MM.1S (cell line): ENCODE results near the gene NFIX.

Experiments
- DNase-seq: peaks from one replicate; pipeline ENCODE4 v3.0.0-alpha.2; 2015
- H2AFZ ChIP-seq: fragments of 300-600 bp; sonication (generic); 2 replicates; pipeline ENCODE4 v1.6.0; 2016; ENCODE audit warnings: antibody characterized with exemption, low read length
- H3F3A ChIP-seq: fragments of 300-600 bp; sonication (generic); 2 replicates; pipeline ENCODE4 v1.6.1; 2016; ENCODE audit warnings: mild to moderate bottlenecking, antibody characterized with exemption, low read length, moderate library complexity, mixed read lengths; ENCODE audit not compliant: insufficient read depth
- H3K27ac ChIP-seq: fragments of 300-600 bp; sonication (generic); 2 replicates; pipeline ENCODE4 v1.5.1; 2016; ENCODE audit warnings: mild to moderate bottlenecking, low read length
- H3K27me3 ChIP-seq: fragments of 300-600 bp; sonication (generic); replicated peaks from 2 replicates; pipeline ENCODE4 v1.6.0; 2016; ENCODE audit warnings: low read length; ENCODE audit not compliant: insufficient read depth
- H3K36me3 ChIP-seq: fragments of 300-600 bp; sonication (generic); replicated peaks from 2 replicates; pipeline ENCODE4 v1.6.1; 2016; ENCODE audit warnings: mild to moderate bottlenecking, low read length, mixed read lengths; ENCODE audit not compliant: insufficient read depth
- H3K4me1 ChIP-seq: fragments of 300-600 bp; sonication (generic); 2 replicates; pipeline ENCODE4 v1.6.1; 2016; ENCODE audit warnings: low read length, mixed read lengths
- H3K4me2 ChIP-seq: fragments of 300-600 bp; sonication (generic); 2 replicates; pipeline ENCODE4 v1.6.0; 2016; ENCODE audit warnings: low read depth, low read length
- H3K4me3 ChIP-seq: fragments of 300-600 bp; sonication (generic); 2 replicates; pipeline ENCODE4 v1.5.1; 2016; ENCODE audit warnings: low read length, mixed read lengths
- H3K79me2 ChIP-seq: fragments of 300-600 bp; sonication (generic); 2 replicates; pipeline ENCODE4 v1.6.1; 2016; ENCODE audit warnings: mixed run types, low read length, mixed read lengths
- H3K9ac ChIP-seq: fragments of 300-600 bp; sonication (generic); 2 replicates; pipeline ENCODE4 v1.6.1; 2016; ENCODE audit warnings: low read length, mixed read lengths
- H3K9me2 ChIP-seq: fragments of 300-600 bp; sonication (generic); replicated peaks from 2 replicates; pipeline ENCODE4 v1.6.1; 2016; ENCODE audit warnings: mild to moderate bottlenecking, low read length, mixed read lengths; ENCODE audit not compliant: insufficient read depth
- H3K9me3 ChIP-seq: fragments of 300-600 bp; sonication (generic); replicated peaks from 2 replicates; pipeline ENCODE4 v1.6.1; 2016; ENCODE audit warnings: mild to moderate bottlenecking, low read length, mixed read lengths; ENCODE audit not compliant: insufficient read depth
- H4K20me1 ChIP-seq: fragments of 300-600 bp; sonication (generic); 2 replicates; pipeline ENCODE4 v1.6.1; 2016; ENCODE audit warnings: mild to moderate bottlenecking, low read length, moderate library complexity, mixed read lengths; ENCODE audit not compliant: insufficient read depth
- EZH2 ChIP-seq: fragments of 300-600 bp; sonication (generic); optimal IDR thresholded peaks from 2 replicates; pipeline ENCODE3; 2017; ENCODE audit warnings: low read depth, mild to moderate bottlenecking, antibody characterized with exemption, low read length, mixed read lengths
- EZH2phosphoT487 ChIP-seq: fragments of 300-600 bp; sonication (generic); IDR thresholded peaks from 2 replicates; pipeline ENCODE4 v1.6.1; 2018; ENCODE audit warnings: antibody characterized with exemption, low read length
- TF ChIP-seq, protein P1 (sequence below): fragments of 300-600 bp; sonication (generic); IDR thresholded peaks from 2 replicates; pipeline ENCODE4 v1.5.1; 2016; ENCODE audit warnings: antibody characterized with exemption, low read length, mixed read lengths

Gene NFIX

DNA sequence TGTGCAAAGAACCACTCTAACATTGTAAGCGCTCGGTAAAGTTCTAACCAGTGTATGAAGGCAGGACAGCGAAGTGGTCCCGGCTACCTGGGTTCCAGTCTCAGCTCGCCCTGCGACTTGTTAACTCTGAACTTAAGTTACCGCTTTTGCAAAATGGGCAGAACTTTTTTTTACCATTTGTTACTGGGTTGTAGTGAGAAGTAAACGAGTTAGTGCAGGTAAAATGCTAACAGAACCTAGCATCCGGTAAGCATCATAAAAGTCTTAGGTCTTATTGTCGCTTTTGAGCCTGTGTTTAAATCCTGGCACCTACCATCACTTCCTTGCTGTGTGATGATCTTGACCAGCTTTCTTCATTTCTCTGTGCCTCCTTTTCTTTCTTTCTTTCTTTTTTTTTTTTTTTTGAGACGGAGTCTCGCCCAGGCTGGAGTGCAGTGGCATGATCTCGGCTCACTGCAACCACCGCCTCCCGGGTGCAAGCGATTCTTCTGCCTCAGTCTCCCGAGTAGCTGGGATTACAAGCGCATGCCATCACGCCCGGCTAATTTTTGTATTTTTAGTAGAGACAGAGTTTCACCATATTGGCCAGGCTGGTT, 122.0 kb downstream of the NFIX start:
- Histone ChIP-seq H3K9me3 (no peaks in the 10 kb centered on the region), H3K27me3 (no peaks in the 10 kb centered on the region), H4K20me1 (peaks cover 17% of the 10 kb centered on the region), H2AFZ (peak overlapping the region; percentile 74), H3K9ac (peak overlapping the region; percentile 84; the same call in 1 of the 2 replicates), H3K36me3 (no peaks in the 10 kb centered on the region; the same call in 1 of the 2 replicates), H3K9me2 (no peaks in the 10 kb centered on the region), H3K4me2 (peak overlapping the region; percentile 62), H3K4me1 (peaks cover 18% of the 10 kb centered on the region), H3K4me3 (peak overlapping the region; percentile 95), H3F3A (peaks cover 12% of the 10 kb centered on the region), H3K79me2 (peaks cover 59% of the 10 kb centered on the region), H3K27ac (peak overlapping the region; percentile 67)
- DNase-seq: peak; percentile 41
- TF ChIP-seq EZH2 (no peak), EZH2phosphoT487 (no peak)
- TF ChIP-seq, protein P1, sequence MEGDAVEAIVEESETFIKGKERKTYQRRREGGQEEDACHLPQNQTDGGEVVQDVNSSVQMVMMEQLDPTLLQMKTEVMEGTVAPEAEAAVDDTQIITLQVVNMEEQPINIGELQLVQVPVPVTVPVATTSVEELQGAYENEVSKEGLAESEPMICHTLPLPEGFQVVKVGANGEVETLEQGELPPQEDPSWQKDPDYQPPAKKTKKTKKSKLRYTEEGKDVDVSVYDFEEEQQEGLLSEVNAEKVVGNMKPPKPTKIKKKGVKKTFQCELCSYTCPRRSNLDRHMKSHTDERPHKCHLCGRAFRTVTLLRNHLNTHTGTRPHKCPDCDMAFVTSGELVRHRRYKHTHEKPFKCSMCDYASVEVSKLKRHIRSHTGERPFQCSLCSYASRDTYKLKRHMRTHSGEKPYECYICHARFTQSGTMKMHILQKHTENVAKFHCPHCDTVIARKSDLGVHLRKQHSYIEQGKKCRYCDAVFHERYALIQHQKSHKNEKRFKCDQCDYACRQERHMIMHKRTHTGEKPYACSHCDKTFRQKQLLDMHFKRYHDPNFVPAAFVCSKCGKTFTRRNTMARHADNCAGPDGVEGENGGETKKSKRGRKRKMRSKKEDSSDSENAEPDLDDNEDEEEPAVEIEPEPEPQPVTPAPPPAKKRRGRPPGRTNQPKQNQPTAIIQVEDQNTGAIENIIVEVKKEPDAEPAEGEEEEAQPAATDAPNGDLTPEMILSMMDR: no peak

DNA sequence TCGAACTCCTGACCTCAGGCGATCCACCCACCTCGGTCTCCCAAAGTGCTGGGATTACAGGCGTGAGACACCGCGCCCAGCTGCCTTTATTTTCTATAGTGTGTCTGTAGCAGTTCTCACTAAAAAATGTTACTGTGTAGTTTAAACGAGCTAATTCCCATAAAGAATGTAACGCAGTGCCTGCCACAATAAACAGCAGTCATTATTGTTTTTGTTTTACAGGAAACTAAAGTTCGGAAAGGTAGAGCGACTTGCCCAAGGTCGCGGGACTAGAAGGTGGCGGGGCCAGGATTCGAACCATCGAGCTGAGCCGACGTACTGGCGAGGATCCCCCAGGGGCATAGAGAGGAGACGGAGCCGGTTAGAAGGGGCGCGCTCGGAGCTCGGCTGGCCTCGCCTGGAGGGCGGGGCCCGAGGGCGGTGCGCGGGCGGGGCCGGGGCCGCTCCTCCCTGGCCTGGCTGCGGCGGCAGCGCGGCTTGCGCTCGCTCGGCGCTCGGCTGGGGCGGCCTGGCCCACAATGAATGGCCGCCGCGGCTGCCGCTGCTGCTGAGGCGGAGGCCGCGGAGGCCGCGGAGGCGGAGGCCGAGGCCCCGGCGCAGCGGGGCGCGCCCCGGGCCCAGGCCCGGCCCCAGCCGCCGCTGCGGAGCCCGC, 122.6 kb downstream of the NFIX start, which contains the start of gene NACC1:
TSS of gene NACC1 (plus strand) at position 493 of the 652 bp plus-strand sequence. CDS start 16,944 bp downstream, outside the sequence.
- H2AFZ ChIP-seq: peak within 1 kb of the TSS; percentile 74
- H3K36me3 ChIP-seq: no peaks in the 10 kb centered on the region; the same call in 1 of the 2 replicates
- no peaks in the 10 kb centered on the region for H3K9me3 ChIP-seq
- no peaks in the 10 kb centered on the region for H3K9me2 ChIP-seq
- TF ChIP-seq, protein P1: no peak
- TF ChIP-seq EZH2: no peak
- TF ChIP-seq EZH2phosphoT487: no peak
- peak within 1 kb of the TSS; percentile 99 for H3K4me3 ChIP-seq
- DNase-seq: peak; percentile 89
- peak within 1 kb of the TSS; percentile 90 for H3K9ac ChIP-seq
- peak within 1 kb of the TSS; percentile 67 for H3K4me2 ChIP-seq
- H3K27me3 ChIP-seq: no peaks in the 10 kb centered on the region
- H4K20me1 ChIP-seq: peaks cover 17% of the 10 kb centered on the region
- peaks cover 18% of the 10 kb centered on the region for H3K4me1 ChIP-seq
- H3F3A ChIP-seq: peaks cover 12% of the 10 kb centered on the region
- peaks cover 65% of the 10 kb centered on the region for H3K79me2 ChIP-seq
- H3K27ac ChIP-seq: peak within 1 kb of the TSS; percentile 67

DNA sequence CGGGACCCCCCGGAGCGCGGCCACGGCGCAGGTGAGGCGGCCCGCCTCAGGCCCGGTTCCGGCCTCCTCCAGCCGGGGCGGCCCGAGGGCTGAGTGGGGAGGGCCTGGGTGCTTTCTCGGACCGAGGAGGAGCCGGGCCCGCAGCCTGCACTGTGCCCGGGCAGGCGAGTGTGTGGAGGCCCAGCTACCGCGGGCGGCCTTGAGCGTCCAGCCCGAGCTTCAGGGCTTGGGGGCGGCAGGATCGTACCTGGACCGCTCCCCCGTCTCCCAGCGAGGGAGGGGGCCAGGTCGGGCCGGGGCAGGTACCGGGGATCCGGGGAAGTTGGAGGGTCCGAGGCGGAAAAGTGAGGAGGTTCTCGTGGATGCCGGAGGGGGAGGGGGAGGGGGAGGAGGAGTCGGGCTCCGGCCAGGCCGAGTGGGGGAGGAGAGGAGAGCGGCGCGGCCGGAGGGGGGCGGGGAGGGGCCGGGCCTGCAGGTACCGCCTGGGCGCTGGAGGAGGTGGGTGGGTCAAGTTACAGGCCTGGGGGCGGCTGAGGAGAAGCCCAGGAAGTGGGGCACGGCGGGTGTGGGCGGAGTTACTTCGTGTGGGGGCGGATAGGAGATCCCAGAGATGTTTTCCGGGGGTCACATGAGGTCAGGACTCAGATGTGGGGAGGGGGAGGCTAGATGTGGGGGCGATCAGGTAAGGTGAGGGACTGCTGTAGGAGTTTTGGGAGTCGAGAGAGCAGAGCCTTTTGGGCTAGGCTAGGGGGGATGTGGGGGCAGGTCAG, 123.3 kb downstream of the NFIX start:
- peak overlapping the region; percentile 67 for H3K4me2 ChIP-seq
- H3K9ac ChIP-seq: peak overlapping the region; percentile 90
- TF ChIP-seq EZH2phosphoT487 (no peak), EZH2 (no peak)
- TF ChIP-seq, protein P1: no peak
- 0 out of 2 replicates have a peak overlapping the region, but pooled peaks have one; percentile 42 for H2AFZ ChIP-seq
- H3K4me3 ChIP-seq: peak overlapping the region; percentile 99
- no peak overlapping the region for H3K27ac ChIP-seq
- H3K4me1 ChIP-seq: peaks cover 18% of the 10 kb centered on the region
- no peaks in the 10 kb centered on the region; the same call in 1 of the 2 replicates for H3K36me3 ChIP-seq
- peaks cover 72% of the 10 kb centered on the region for H3K79me2 ChIP-seq
- DNase-seq: peak; percentile 38
- no peaks in the 10 kb centered on the region for H3K9me2 ChIP-seq
- H3F3A ChIP-seq: peaks cover 12% of the 10 kb centered on the region
- H3K27me3 ChIP-seq: no peaks in the 10 kb centered on the region
- H3K9me3 ChIP-seq: no peaks in the 10 kb centered on the region
- H4K20me1 ChIP-seq: peaks cover 17% of the 10 kb centered on the region
